GM10248 (cell line): ENCODE results near the gene CNIH3.

Source experiments
- CTCF ChIA-PET: fragments of 300-600 bp; sonication (Branson Sonifier 250); formaldehyde crosslinking; extraction: SDS; loops from one replicate; lab custom pipeline; 2021; ENCODE audit warnings: antibody characterized with exemption; lab: Yijun Ruan, JAX
- POLR2A ChIA-PET: fragments of 350-650 bp; sonication (Branson Sonifier 250); formaldehyde crosslinking; extraction: SDS; loops from one replicate; lab custom pipeline; 2020; ENCODE audit warnings: antibody characterized with exemption; lab: Yijun Ruan, JAX
- DNase-seq: peaks from one replicate; pipeline ENCODE4 v3.0.0; 2012; ENCODE audit errors: extremely low spot score
- CTCF ChIP-seq: IDR thresholded peaks from 2 replicates; pipeline ENCODE4 v1.5.1; 2012; ENCODE audit warnings: mild to moderate bottlenecking, low read depth; ENCODE audit errors: extremely low read depth, missing control alignments, control extremely low read depth

Gene CNIH3

GRCh38 chr1:224766266-224766665 lies 150.1 kb downstream of the CNIH3 start:
- no peak for TF ChIP-seq CTCF
- CTCF ChIA-PET, result interaction anchor here (0.6 to 1.5 kb wide), 3 partner anchors 12 to 122 kb away, joined by 3 read pairs; no protein-coding TSS in a partner anchor
- POLR2A ChIA-PET, result no interaction called here
- DNase-seq, result no peak

GRCh38 chr1:224767031-224767430 lies 150.9 kb downstream of the CNIH3 start:
- ChIA-PET CTCF (interaction anchor here (1.2 to 1.5 kb wide), 2 partner anchors 16 to 123 kb away, joined by 3 read pairs; no protein-coding TSS in a partner anchor), POLR2A (no interaction called here)
- no peak for DNase-seq
- no peak for TF ChIP-seq CTCF

- CTCF ChIA-PET, result interaction anchor here (1.2 to 2.0 kb wide), 3 partner anchors 8 to 15 kb away, joined by 3 to 9 read pairs (median 4); no protein-coding TSS in a partner anchor
- no peak for DNase-seq
- no peak for TF ChIP-seq CTCF
- POLR2A ChIA-PET, result no interaction called here
Measured at GRCh38 chr1:224767676-224768075, 151.6 kb downstream of the CNIH3 start.

- DNase-seq, result no peak
- no peak for TF ChIP-seq CTCF
- POLR2A ChIA-PET, result no interaction called here
- CTCF ChIA-PET, result interaction anchor here (1.0 to 2.0 kb wide), 4 partner anchors 9 to 82 kb away, joined by 3 to 9 read pairs (median 4); no protein-coding TSS in a partner anchor
Measured at GRCh38 chr1:224768971-224769370, 152.9 kb downstream of the CNIH3 start.

GRCh38 chr1:224769452-224770335 lies 153.6 kb downstream of the CNIH3 start:
- CTCF ChIA-PET, result interaction anchor here (0.9 to 2.2 kb wide), 4 partner anchors 8 to 81 kb away, joined by 3 to 9 read pairs (median 4); no protein-coding TSS in a partner anchor

More at GRCh38 chr1:224769452-224770335, 153.6 kb downstream of the CNIH3 start:
- no peak for DNase-seq
- POLR2A ChIA-PET, result no interaction called here
- TF ChIP-seq CTCF, result no peak
